Body of pancreas (tissue), 4 donors: ENCODE measurements around the gene AGRN.

Experiments used
- POLR2A ChIP-seq, 3 donors: fragments of 450-650 bp; IDR thresholded peaks; one replicate each; pipeline ENCODE4 v1.6.1; 2016; ENCODE audit warnings: antibody characterized with exemption in 3 of 3, mild to moderate bottlenecking in 2 of 3
- TF ChIP-seq, protein P1 (sequence below), 7 experiments: fragments of 450-650 bp in 4 of 7; fragments of 200-600 bp in 3 of 7; sonication (generic) in 3 of 7; IDR thresholded peaks; one replicate each; pipeline ENCODE4 v1.5.1; 2016 to 2019; ENCODE audit warnings: antibody characterized with exemption in 7 of 7

DNA sequence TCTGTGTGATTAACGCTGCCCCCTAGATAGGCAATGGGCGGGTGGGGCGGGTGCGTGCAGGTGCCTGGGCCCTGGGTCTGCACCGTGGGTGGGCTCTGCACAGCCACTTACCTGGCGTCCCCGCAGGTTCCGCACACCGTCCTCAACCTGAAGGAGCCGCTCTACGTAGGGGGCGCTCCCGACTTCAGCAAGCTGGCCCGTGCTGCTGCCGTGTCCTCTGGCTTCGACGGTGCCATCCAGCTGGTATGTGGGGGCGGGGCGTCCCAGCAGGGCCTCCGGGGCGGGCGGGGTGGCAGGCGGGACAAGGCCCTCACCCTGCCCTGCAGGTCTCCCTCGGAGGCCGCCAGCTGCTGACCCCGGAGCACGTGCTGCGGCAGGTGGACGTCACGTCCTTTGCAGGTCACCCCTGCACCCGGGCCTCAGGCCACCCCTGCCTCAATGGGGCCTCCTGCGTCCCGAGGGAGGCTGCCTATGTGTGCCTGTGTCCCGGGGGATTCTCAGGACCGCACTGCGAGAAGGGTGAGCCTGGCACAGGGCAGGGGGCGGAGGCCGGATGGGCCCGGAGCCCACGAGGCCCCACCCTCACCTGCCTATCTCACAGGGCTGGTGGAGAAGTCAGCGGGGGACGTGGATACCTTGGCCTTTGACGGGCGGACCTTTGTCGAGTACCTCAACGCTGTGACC lies 31.3 kb downstream of the AGRN start:
- TF ChIP-seq, protein P1, sequence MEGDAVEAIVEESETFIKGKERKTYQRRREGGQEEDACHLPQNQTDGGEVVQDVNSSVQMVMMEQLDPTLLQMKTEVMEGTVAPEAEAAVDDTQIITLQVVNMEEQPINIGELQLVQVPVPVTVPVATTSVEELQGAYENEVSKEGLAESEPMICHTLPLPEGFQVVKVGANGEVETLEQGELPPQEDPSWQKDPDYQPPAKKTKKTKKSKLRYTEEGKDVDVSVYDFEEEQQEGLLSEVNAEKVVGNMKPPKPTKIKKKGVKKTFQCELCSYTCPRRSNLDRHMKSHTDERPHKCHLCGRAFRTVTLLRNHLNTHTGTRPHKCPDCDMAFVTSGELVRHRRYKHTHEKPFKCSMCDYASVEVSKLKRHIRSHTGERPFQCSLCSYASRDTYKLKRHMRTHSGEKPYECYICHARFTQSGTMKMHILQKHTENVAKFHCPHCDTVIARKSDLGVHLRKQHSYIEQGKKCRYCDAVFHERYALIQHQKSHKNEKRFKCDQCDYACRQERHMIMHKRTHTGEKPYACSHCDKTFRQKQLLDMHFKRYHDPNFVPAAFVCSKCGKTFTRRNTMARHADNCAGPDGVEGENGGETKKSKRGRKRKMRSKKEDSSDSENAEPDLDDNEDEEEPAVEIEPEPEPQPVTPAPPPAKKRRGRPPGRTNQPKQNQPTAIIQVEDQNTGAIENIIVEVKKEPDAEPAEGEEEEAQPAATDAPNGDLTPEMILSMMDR (IDR thresholded peaks at IDR 0.05), result no peak
- TF ChIP-seq POLR2A (IDR thresholded peaks at IDR 0.05), result no peak
